GM12873 (cell line): ENCODE results near the gene DLG1.
A peak's percentile ranks its signal among the peaks of the same experiment; 100 is the strongest.

Source experiments
- TF ChIP-seq, protein P1 (sequence below): IDR thresholded peaks from 2 replicates; pipeline ENCODE4 v1.5.1; 2012; ENCODE audit warnings: low read depth, mild to moderate bottlenecking, moderate library complexity, low read length, control low read depth; ENCODE audit not compliant: insufficient read depth; ENCODE audit errors: missing control alignments

The DLG1 gene

DNA sequence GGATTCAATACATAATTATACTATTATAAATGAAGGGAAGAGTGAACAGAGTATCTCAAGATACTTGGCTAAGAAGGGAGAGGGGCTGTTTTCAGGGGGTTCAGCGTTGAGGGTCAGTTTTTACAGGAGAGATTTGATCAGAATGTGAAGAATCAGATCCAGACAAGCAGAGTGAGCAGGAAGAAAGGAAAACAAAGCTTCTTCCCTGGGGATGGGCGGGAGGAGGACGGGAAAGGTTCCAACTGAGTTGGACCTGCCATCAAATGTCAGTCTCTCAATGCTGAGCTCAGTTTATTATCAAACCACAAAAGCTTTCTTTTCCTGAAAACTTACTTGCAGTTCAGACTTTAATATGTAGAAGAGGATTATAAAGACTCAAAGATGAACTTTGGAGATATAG lies 262.8 kb downstream of the DLG1 start:
- TF ChIP-seq, protein P1, sequence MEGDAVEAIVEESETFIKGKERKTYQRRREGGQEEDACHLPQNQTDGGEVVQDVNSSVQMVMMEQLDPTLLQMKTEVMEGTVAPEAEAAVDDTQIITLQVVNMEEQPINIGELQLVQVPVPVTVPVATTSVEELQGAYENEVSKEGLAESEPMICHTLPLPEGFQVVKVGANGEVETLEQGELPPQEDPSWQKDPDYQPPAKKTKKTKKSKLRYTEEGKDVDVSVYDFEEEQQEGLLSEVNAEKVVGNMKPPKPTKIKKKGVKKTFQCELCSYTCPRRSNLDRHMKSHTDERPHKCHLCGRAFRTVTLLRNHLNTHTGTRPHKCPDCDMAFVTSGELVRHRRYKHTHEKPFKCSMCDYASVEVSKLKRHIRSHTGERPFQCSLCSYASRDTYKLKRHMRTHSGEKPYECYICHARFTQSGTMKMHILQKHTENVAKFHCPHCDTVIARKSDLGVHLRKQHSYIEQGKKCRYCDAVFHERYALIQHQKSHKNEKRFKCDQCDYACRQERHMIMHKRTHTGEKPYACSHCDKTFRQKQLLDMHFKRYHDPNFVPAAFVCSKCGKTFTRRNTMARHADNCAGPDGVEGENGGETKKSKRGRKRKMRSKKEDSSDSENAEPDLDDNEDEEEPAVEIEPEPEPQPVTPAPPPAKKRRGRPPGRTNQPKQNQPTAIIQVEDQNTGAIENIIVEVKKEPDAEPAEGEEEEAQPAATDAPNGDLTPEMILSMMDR: no peak

DNA sequence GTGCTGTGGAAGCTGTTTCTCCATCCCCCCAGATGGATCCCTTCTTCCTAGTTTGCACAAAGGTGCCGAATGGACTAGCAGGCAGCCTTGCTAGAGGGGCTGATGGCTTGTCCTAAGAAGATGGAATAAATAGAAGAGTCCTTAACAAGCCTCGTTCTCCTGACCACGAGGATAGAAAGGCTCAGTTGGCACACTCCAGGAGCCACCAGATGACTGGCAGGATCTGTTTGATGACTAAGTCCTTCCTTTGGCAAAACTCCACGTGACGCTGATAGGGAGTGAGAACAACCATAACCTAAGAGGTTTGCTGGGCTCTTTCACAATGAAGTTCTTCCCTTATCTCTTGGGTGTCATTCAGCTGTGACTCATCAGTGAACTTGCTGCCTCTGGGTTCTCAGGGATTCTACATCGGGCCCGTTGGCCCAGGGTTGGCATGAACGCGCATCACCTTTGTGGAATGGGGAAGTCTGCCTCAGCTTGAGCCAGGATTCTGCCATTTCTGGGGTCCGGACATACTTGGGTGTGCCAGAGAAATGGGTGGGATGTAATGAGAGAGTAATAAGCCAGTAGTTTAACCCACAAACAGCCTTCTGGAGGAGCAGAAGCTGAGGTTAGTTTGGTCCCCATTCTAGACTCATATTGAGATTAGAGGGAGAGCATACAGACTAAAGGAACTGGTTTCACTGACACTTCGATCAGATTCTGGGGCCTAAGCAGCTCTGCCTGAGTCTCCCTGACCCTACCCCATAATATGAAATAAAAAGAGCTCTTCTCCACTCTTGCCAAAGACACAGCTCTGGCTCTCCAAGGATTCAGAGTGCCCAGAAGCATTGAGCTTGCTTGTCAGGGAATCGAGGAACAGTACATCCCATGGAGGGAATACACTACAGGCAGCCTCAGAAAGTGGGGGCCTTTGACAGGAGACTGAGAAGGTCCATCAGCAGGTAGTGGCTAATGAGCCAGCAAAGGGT lies 266.8 kb downstream of the DLG1 start:
- TF ChIP-seq, protein P1: no peak

DNA sequence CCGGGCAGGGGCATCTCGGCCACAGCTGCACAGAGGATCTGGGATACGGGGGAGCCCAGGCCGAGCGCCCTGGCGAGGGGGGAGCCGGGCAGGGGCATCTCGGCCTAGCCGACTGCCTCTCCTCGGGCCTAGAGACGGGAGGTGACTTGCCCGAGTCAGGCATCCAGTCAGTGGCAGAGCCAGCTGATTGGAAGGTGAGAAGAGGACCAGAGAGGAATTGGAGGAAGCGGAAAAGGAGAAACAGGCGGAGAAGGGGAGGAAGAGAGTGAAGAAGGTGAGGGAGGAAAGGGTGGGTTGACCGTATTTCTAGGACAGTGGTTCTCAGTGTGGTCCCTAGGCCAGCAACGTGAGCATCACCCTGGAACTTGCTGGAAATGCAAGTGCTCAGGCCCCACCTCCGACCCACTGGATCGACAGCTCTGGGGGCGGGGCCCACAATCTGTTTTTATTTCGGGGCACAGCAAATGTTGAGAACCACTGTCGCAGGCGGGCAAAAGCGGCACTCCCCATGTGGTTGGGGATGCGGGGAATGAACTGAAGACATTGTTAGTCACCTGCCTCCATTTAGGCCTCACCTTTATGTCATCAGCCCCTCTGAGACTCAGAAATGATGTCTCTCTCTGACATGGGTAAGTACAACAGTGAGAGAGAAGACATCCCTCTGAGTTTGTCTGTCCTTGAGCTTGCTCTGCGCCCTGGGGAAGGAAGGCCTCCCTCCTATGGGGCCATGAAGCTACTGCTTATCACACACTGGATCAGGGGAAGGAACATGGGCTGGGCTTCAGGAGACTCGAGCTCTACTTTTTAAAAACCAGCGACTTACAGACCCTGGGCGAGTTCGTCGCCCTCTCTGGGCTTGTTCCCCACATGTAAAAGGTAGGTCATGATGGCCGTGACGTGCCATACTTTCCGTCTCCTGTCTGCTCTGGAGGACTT lies 267.8 kb downstream of the DLG1 start:
- TF ChIP-seq, protein P1: no peak

DNA sequence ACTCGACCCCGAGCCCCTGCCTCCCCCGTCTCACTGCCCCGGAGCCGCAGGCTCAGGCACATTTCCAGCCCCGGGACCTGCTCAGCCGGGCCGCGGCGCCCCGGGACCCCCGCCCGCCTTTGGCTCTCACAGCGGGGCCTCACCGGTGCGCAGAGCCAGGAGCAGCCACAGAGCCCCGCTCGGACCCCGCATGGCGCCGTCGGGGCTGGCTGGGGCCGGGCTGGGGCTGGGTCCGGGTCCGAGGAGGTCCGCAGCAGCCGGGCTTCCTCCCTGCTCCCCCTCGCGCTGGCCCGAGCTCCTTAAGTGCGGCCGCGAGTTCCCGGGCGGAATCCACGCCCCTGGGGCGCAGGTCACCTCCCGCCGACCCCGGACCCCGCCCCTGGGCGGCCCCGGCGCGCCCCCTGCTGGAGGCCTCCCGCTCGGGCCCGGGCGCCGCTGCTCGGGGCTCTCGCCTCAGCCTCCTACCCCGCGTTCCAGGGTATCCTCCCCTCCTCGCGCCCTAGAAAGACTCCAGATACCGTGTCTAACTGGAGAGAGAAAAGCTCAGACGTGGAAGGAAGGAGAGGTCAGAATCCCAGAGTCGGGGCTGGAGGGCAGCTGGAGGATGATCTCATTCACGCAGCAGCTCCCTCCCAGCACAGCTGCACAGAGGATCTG lies 268.8 kb downstream of the DLG1 start, which contains the start of gene MELTF:
Gene MELTF, minus strand, starts transcription at position 307 of the 657 bp plus-strand sequence. Its CDS starts 115 bp downstream, at position 192.
- TF ChIP-seq, protein P1: peak; percentile 74

DNA sequence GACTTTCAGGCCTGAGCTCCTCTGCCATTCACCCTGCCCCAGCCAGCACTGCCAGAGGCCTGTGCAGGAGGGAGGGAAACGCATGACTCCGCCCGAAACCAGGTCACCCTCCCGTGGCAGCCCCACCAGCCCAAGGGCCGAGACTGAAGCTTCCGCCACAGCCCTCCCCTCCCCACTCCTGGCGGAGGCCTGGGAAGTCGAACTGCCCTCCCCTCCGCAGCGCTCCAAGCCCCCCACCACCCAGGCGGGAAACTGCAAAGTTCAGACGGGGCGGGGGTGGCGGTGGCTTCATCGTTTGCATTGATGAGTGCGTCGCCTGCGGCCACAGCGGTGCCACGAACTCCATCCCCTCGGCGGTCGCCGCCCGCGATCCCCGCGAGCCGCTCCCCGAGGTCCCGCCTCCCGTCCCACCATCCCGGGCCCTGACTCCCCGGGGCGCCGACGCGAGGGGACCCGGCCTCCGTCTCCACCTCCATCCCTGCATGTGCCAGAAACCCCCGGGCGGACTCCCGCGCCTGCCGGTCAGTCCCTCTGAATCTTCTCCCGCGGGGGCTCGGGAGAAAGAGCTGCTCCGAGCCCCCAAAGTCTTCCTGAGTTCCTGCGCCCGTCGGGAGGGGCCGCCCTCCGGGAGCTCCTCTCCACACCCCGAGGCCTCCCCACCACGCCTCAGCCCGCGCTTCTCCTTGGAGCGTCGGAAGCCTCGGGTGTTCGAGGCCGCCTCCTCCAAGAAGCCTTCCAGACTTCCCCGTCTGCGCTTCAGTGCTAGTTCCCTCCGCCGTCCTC lies 269.5 kb downstream of the DLG1 start:
- TF ChIP-seq, protein P1: no peak

DNA sequence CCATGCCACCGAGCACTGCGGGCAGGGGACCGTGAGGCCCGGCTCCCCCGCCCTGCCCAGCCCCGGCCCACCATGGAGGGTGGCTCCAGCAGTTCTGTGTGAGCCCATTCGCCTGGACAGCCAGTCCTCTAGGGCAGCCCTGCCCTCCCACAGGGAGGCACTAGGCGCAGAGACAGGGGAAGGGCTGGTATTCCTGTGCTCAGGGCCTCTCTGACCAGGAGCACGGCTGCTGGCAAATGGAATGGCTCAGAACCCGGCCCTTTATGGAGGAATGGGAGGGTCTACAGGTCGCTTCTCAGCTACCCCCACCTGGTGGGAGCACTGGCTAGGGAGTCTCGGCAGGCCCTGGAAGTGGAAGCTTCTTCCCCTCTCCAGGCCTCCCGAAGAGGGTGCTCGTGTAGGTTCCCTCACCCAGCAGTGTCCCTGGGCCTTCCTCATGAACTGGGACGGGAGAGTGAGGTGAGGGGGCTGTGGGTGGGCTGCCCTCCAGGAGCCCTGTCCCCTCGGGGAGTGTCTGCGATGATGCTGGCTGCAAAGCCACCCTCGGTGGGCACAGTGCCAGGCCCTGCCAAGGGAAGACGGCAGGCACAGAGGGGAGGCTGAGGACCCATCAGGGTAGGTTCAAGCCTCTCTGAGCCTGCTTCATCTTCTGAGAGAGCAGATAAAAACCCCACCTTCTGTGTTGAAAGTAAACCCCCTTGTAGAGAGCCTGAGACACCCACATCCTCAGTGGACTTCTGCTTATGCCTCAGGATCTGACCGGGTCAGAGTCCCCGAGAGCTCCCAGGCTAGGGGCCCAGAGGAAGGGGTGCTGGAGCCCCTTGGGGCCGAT lies 270.3 kb downstream of the DLG1 start:
- TF ChIP-seq, protein P1: no peak
